ENCODE results near the gene DHX57.
"Not testable (repeated sequence)": the region's sequence is repeated elsewhere in the genome, so short reads cannot be mapped to it uniquely, and the experiment has no call there.

Gene DHX57

GRCh38 chr2:38763228-38763627, 112.5 kb downstream of the DHX57 start:
- no peaks in the 10 kb centered on the region for H4K20me1 ChIP-seq
- H3K27me3 ChIP-seq: no peaks in the 10 kb centered on the region
- H3K4me1 ChIP-seq: no peaks in the 10 kb centered on the region
- H3K4me2 ChIP-seq: no peak overlapping the region
- no peak overlapping the region for H3K9ac ChIP-seq
- H3K27ac ChIP-seq: no peak overlapping the region
- TF ChIP-seq Cebpa-rat (IDR thresholded peaks at IDR 0.05): no peak
- no peaks in the 10 kb centered on the region for H3K36me3 ChIP-seq
- no peaks in the 10 kb centered on the region for H3K9me3 ChIP-seq
- H3K4me3 ChIP-seq: no peak overlapping the region

GRCh38 chr2:38755891-38756290, 119.8 kb downstream of the DHX57 start:
- peaks cover 11% of the 10 kb centered on the region for H3K4me1 ChIP-seq
- H3K9me3 ChIP-seq, H3K4me3 ChIP-seq, H3K36me3 ChIP-seq, H3K4me2 ChIP-seq, H3K27ac ChIP-seq, H3K27me3 ChIP-seq, H3K9ac ChIP-seq, H4K20me1 ChIP-seq: not testable (repeated sequence)

GRCh38 chr2:38754506-38754905, 121.2 kb downstream of the DHX57 start:
- Histone ChIP-seq H3K36me3 (peaks cover 3% of the 10 kb centered on the region; the same call in 1 of the 2 replicates), H3K9me3 (peaks cover 5% of the 10 kb centered on the region; the same call in 1 of the 2 replicates), H3K4me3 (peak overlapping the region; percentile 35; the same call in 1 of the 2 replicates), H3K27ac (0 out of 2 replicates have a peak overlapping the region, but pooled peaks have one; percentile 35), H3K4me1 (peaks cover 14% of the 10 kb centered on the region), H4K20me1 (peaks cover 12% of the 10 kb centered on the region), H3K4me2 (peak overlapping the region; percentile 52), H3K9ac (no peak overlapping the region), H3K27me3 (no peaks in the 10 kb centered on the region)
- no peak for TF ChIP-seq Cebpa-rat (IDR thresholded peaks at IDR 0.05)

- 0 out of 2 replicates have a peak overlapping the region, but pooled peaks have one; percentile 35 for H3K27ac ChIP-seq
- peak overlapping the region; percentile 52; the same call in 1 of the 2 replicates for H3K4me2 ChIP-seq
Measured at GRCh38 chr2:38754049-38754448, 121.7 kb downstream of the DHX57 start.

GRCh38 chr2:38751596-38752410, 123.9 kb downstream of the DHX57 start:
- H3K36me3 ChIP-seq: peaks cover 30% of the 10 kb centered on the region
- no peaks in the 10 kb centered on the region for H3K27me3 ChIP-seq
- peak overlapping the region; percentile 81 for H3K4me2 ChIP-seq
- TF ChIP-seq Cebpa-rat (IDR thresholded peaks at IDR 0.05): no peak
- peak overlapping the region; percentile 100; the same call in 1 of the 2 replicates for H3K9ac ChIP-seq
- peaks cover 39% of the 10 kb centered on the region for H4K20me1 ChIP-seq
- peak overlapping the region; percentile 100 for H3K27ac ChIP-seq
- H3K9me3 ChIP-seq: peaks cover 5% of the 10 kb centered on the region; the same call in 1 of the 2 replicates
- peaks cover 41% of the 10 kb centered on the region for H3K4me1 ChIP-seq
- H3K4me3 ChIP-seq: peak overlapping the region; percentile 88

More at GRCh38 chr2:38754049-38754448, 121.7 kb downstream of the DHX57 start:
- Histone ChIP-seq H3K36me3 (peaks cover 8% of the 10 kb centered on the region), H3K4me1 (peaks cover 19% of the 10 kb centered on the region), H3K27me3 (no peaks in the 10 kb centered on the region), H3K4me3 (no peak overlapping the region), H3K9me3 (peaks cover 5% of the 10 kb centered on the region; the same call in 1 of the 2 replicates), H3K9ac (no peak overlapping the region), H4K20me1 (peaks cover 16% of the 10 kb centered on the region)
- no peak for TF ChIP-seq Cebpa-rat (IDR thresholded peaks at IDR 0.05)

- H3K4me1 ChIP-seq: peaks cover 47% of the 10 kb centered on the region
- H3K36me3 ChIP-seq: peaks cover 38% of the 10 kb centered on the region
- H3K27ac ChIP-seq: peak within 1 kb of the TSS; percentile 100
- no peaks in the 10 kb centered on the region for H3K27me3 ChIP-seq
- peak within 1 kb of the TSS; percentile 88 for H3K4me3 ChIP-seq
- no peak for TF ChIP-seq Cebpa-rat (IDR thresholded peaks at IDR 0.05)
- peak within 1 kb of the TSS; percentile 85 for H3K4me2 ChIP-seq
- peak within 1 kb of the TSS; percentile 100 for H3K9ac ChIP-seq
- H3K9me3 ChIP-seq: peaks cover 2% of the 10 kb centered on the region; the same call in 1 of the 2 replicates
- H4K20me1 ChIP-seq: peaks cover 46% of the 10 kb centered on the region
Measured at GRCh38 chr2:38750891-38751595, 124.7 kb downstream of the DHX57 start, which contains the start of gene SRSF7. Gene SRSF7 (minus strand): TSS chr2:38751361. CDS start chr2:38751256, 105 bp downstream.

GRCh38 chr2:38750011-38750890, 125.5 kb downstream of the DHX57 start:
- Histone ChIP-seq H3K9ac (peak overlapping the region; percentile 100), H3K27me3 (no peaks in the 10 kb centered on the region), H4K20me1 (peaks cover 54% of the 10 kb centered on the region), H3K9me3 (no peaks in the 10 kb centered on the region), H3K27ac (peak overlapping the region; percentile 100), H3K4me3 (peak overlapping the region; percentile 88), H3K4me1 (peaks cover 50% of the 10 kb centered on the region), H3K36me3 (peaks cover 46% of the 10 kb centered on the region), H3K4me2 (peak overlapping the region; percentile 85)
- TF ChIP-seq Cebpa-rat (IDR thresholded peaks at IDR 0.05): no peak

- Histone ChIP-seq H4K20me1 (peaks cover 65% of the 10 kb centered on the region), H3K36me3 (peaks cover 55% of the 10 kb centered on the region), H3K4me3 (peak overlapping the region; percentile 88), H3K4me1 (peaks cover 46% of the 10 kb centered on the region), H3K27me3 (no peaks in the 10 kb centered on the region), H3K4me2 (peak overlapping the region; percentile 85), H3K27ac (no peak overlapping the region), H3K9ac (peak overlapping the region; percentile 100), H3K9me3 (no peaks in the 10 kb centered on the region)
- no peak for TF ChIP-seq Cebpa-rat (IDR thresholded peaks at IDR 0.05)
Measured at GRCh38 chr2:38748943-38749804, 126.6 kb downstream of the DHX57 start.
